Sigmoid colon (tissue), 7 donors: Measurements from ENCODE around the gene UNC93B1. TPM values are rescaled to one million over a fixed set of nuclear protein-coding genes. Genes with fewer than 3 reads are reported as not detected.

Source experiments
- DNase-seq: peaks from one replicate; pipeline ENCODE4 v3.0.0-alpha.2; 2019
- H3K27ac ChIP-seq, 4 donors: fragments of 200-600 bp; sonication (generic); one replicate each; pipeline ENCODE4 v1.5.1; 2016 to 2019; ENCODE audit warnings: mild to moderate bottlenecking in 1 of 4
- H3K27me3 ChIP-seq, 3 donors: fragments of 200-600 bp; sonication (generic); one replicate each; pipeline ENCODE4 v1.5.1; 2019; ENCODE audit warnings: mild to moderate bottlenecking in 1 of 3
- H3K36me3 ChIP-seq, 4 donors: fragments of 200-600 bp; sonication (generic); one replicate each; pipeline ENCODE4 v1.5.1; 2016 to 2019
- H3K4me1 ChIP-seq, 4 donors: fragments of 200-600 bp; sonication (generic); one replicate each; pipeline ENCODE4 v1.5.1; 2017 to 2019
- H3K4me3 ChIP-seq, 4 donors: fragments of 200-600 bp; sonication (generic); one replicate each; pipeline ENCODE4 v1.5.1; 2017 to 2019; ENCODE audit warnings: mild to moderate bottlenecking in 2 of 4, moderate library complexity in 1 of 4
- H3K9me3 ChIP-seq, 4 donors: fragments of 200-600 bp in 3 of 4; sonication (generic) in 3 of 4; one replicate each; pipeline versions ENCODE4 v1.5.1 to v1.6.1; 2013 to 2019
- EP300 ChIP-seq, 4 donors: sonication (generic); formaldehyde crosslinking; IDR thresholded peaks; one replicate each; pipeline ENCODE4 v1.6.1; 2017; ENCODE audit warnings: antibody characterized with exemption in 4 of 4
- POLR2A ChIP-seq, 2 donors: fragments of 450-650 bp; IDR thresholded peaks; one replicate each; pipeline ENCODE4 v1.6.1; 2016; ENCODE audit warnings: antibody characterized with exemption in 2 of 2, mild to moderate bottlenecking in 2 of 2, moderate library complexity in 2 of 2
- POLR2AphosphoS5 ChIP-seq, 4 donors: sonication (generic); formaldehyde crosslinking; IDR thresholded peaks; one replicate each; pipeline ENCODE4 v1.6.1; 2017; ENCODE audit warnings: antibody characterized with exemption in 4 of 4
- WGBS, 2 donors: extraction: QIAGEN DNeasy Blood & Tissue Kit; methylation state at CpG; one replicate each; pipeline ENCODE4 v1.1.7; 2013; 5-methylcytosine and 5-hydroxymethylcytosine counted together
- intact Hi-C: fragments of 100-400 bp; cut with DNase I; formaldehyde crosslinking; loops from one replicate; pipeline ENCODE4 v1.15.1; 2023
- polyA plus RNA-seq, 3 donors: library from polyadenylated mRNA; stranded (reverse); fragments of 200-250 nt; gene quantifications; one replicate each; pipeline ENCODE4 v1.2.3, GENCODE V29; 2013
- total RNA-seq, 4 donors: library from RNA; depleted of rRNA; stranded (reverse); fragments of >200 nt; gene quantifications; one replicate each; pipeline ENCODE4 v1.1.0, GENCODE V29; 2016
- TF ChIP-seq, protein P1 (sequence below), 4 experiments: fragments of 450-650 bp in 3 of 4; fragments of 200-600 bp in 1 of 4; IDR thresholded peaks; one replicate each; pipeline ENCODE4 v1.5.1; 2016 to 2019; ENCODE audit warnings: antibody characterized with exemption in 4 of 4, mild to moderate bottlenecking in 3 of 4, moderate library complexity in 2 of 4
- donor health status: healthy with polysubstance abuse.
- donor health status: Bipolar disorder and iron deficiency.
- donor health status: healthy.

Gene UNC93B1
- total and polyA plus RNA-seq, 7 donors: 11.4 to 52.7 (median 25.0) TPM

DNA sequence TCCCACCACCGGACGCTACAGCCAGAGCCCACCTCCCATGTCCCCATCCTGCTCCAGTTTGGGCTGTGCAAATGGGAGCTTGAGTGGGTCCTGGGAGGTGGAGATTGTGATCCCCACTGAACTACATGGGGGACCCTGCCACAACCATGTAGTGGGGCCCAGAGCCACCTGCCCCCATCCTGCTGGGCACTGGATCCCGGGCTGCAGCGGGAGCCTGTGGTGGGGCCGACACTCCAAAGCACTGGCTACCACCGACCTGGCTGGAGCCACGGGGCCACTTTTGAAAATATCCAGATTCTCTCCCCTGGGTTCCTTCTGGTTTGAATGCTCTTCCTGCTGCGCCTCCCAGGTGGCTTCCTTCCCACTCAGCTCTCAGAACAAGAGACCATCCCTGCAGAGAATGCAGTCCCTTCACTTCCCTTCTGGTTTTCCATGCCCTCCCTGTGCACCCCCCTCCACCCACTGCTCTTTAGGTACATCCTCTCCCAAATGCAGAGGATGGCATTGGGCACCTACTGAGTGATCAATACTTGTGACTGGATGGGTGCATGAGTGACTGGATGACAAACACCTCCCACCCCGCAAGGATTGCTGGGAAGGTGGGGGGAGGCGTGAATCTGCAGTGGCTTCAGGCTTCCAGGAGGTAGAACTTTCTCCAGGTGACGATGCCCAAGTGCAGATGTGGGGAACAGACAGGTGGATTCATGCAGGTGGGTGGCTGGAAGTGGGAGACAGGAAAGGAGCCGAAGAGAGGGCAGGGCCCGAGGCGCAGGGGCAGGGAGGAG is 846 bp upstream of the UNC93B1 start:
- peak overlapping the region in 2 of 4 donors; percentile 76 to 81 for H3K4me3 ChIP-seq
- H3K4me1 ChIP-seq: peaks cover 0 to 26% (median 19%) of the 10 kb centered on the region in 4 donors
- H3K27me3 ChIP-seq: no peaks in the 10 kb centered on the region
- 74 to 83% methylated on average over 14 of the region's 14 CpGs for WGBS, 2 donors
- peak overlapping the region in 2 of 4 donors; percentile 75 to 79 for H3K27ac ChIP-seq
- no peak for DNase-seq
- TF ChIP-seq POLR2AphosphoS5 (IDR thresholded peaks at IDR 0.05): no peak
- no peak for TF ChIP-seq POLR2A (IDR thresholded peaks at IDR 0.05)
- TF ChIP-seq, protein P1, sequence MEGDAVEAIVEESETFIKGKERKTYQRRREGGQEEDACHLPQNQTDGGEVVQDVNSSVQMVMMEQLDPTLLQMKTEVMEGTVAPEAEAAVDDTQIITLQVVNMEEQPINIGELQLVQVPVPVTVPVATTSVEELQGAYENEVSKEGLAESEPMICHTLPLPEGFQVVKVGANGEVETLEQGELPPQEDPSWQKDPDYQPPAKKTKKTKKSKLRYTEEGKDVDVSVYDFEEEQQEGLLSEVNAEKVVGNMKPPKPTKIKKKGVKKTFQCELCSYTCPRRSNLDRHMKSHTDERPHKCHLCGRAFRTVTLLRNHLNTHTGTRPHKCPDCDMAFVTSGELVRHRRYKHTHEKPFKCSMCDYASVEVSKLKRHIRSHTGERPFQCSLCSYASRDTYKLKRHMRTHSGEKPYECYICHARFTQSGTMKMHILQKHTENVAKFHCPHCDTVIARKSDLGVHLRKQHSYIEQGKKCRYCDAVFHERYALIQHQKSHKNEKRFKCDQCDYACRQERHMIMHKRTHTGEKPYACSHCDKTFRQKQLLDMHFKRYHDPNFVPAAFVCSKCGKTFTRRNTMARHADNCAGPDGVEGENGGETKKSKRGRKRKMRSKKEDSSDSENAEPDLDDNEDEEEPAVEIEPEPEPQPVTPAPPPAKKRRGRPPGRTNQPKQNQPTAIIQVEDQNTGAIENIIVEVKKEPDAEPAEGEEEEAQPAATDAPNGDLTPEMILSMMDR (IDR thresholded peaks at IDR 0.05): no peak
- TF ChIP-seq EP300 (IDR thresholded peaks at IDR 0.05): no peak
- H3K9me3 ChIP-seq: no peaks in the 10 kb centered on the region
- H3K36me3 ChIP-seq: no peaks in the 10 kb centered on the region
- intact Hi-C loops: loop anchor here (10.0 kb wide), 1 partner anchor 200 kb away; no protein-coding TSS in a partner anchor

DNA sequence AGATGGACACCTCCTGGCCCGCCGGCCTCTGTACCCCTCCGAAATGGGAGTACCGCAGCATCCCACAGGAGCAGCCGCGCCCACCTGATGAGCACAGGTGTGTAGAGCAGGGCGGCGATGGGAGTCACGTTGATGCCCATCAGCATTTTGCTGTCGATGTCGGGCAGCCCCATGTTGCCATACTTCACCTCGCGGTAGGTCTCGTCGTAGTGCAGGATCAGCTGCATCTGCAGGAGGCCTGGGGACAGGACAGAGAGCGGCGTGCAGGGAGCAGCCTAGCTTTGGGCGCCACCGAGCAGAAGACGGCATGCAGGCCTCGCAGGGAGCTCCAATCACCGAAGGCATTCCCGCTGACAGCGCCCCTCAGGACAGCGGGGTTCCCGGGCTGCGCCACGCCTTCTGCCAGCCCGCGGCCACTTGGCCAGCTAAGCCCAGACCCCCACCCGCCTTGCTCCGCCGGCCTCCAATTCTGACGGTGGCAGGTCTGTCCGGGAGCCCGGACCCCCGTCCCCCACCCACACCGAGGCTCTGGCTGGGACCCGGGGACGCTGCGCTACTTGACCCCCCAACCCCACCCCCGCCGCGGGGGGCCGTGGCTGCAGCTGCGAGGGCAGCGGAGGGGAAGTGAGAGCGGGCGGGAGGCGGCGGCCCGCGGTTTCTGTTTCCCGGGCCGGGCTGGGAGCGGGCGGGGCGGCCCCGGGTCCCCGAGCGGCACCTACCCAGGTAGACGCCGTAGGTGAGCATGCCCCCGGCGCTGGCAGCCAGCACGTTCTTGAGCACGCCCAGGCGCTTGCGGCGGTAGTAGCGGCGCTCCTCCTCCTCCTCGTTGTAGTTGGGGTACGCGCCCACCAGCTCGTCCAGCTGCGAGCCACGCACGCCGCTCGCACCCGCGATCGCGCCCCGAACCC is 705 bp downstream of the UNC93B1 start:
- Histone ChIP-seq H3K27me3 (no peaks in the 10 kb centered on the region), H3K9me3 (no peaks in the 10 kb centered on the region), H3K4me1 (peaks cover 0 to 18% (median 12%) of the 10 kb centered on the region in 4 donors), H3K27ac (peak overlapping the region; percentile 56 to 79 (median 76)), H3K4me3 (peak overlapping the region; percentile 39 to 81 (median 68)), H3K36me3 (no peaks in the 10 kb centered on the region)
- TF ChIP-seq POLR2A (IDR thresholded peaks at IDR 0.05): no peak
- no peak for TF ChIP-seq POLR2AphosphoS5 (IDR thresholded peaks at IDR 0.05)
- TF ChIP-seq EP300 (IDR thresholded peaks at IDR 0.05): no peak
- TF ChIP-seq, protein P1 (IDR thresholded peaks at IDR 0.05): no peak
- 8 to 10% methylated on average over 86 of the region's 86 CpGs for WGBS, 2 donors
- intact Hi-C loops: loop anchor here (10.0 kb wide), 1 partner anchor 202 kb away; no protein-coding TSS in a partner anchor
- no peak for DNase-seq

DNA sequence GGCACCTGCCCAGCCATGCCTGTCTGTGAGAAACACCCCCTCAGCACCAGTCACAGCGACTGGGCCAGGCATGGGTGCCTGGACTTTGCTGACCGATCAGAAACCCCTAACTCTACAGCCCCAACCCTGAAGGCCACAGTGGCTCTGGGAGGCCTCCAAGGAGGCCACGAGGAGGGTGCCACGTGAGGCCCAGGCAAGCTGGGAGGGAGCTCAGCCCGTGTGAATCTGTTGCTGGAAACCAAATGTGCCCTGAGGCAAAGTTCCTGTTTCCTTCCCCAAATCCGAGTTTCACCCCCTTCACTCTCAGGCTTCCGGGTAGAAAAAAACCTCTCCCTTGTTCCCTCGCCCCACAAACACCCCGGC is 1.3 kb downstream of the UNC93B1 start:
- peak overlapping the region in 3 of 4 donors; percentile 60 to 81 (median 76) for H3K4me3 ChIP-seq
- H3K27ac ChIP-seq: peak overlapping the region in 3 of 4 donors; percentile 75 to 79 (median 76)
- H3K27me3 ChIP-seq: no peaks in the 10 kb centered on the region
- no peaks in the 10 kb centered on the region for H3K9me3 ChIP-seq
- peaks cover 0 to 18% (median 10%) of the 10 kb centered on the region in 4 donors for H3K4me1 ChIP-seq
- WGBS, 2 donors: 54 to 71% methylated on average over 9 of the region's 9 CpGs
- no peaks in the 10 kb centered on the region for H3K36me3 ChIP-seq
- TF ChIP-seq POLR2A (IDR thresholded peaks at IDR 0.05): no peak
- intact Hi-C loops: loop anchor here (10.0 kb wide), 1 partner anchor 202 kb away; no protein-coding TSS in a partner anchor
- no peak for DNase-seq

DNA sequence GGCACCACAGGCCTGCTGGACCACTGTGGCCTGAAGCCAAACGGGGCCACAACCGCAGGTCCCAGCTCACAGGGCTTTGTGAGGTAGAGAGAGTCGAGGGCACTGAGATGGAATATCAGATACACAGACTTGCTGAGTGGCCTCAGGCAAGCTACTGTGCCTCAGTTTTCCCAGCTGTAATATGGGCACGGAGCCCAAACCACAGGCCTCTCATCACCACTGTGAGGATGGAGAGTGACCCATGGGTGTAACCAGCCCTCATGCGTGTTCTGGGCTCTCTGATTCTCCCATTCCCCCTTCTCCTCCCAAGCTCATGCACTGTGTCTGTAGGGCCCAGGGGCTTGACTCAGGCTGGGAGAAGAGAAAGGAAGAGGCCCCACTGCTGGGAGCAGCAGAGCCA is 4.2 kb downstream of the UNC93B1 start:
- WGBS, 2 donors: 94 to 95% methylated on average over 5 of the region's 5 CpGs
- H3K36me3 ChIP-seq: no peaks in the 10 kb centered on the region
- no peaks in the 10 kb centered on the region for H3K9me3 ChIP-seq
- H3K27me3 ChIP-seq: no peaks in the 10 kb centered on the region
- peaks cover 0 to 27% (median 10%) of the 10 kb centered on the region in 4 donors for H3K4me1 ChIP-seq
- intact Hi-C loops: loop anchor here (10.0 kb wide), 1 partner anchor 205 kb away; no protein-coding TSS in a partner anchor
- no peak for DNase-seq
- no peak overlapping the region for H3K4me3 ChIP-seq
- TF ChIP-seq POLR2A (IDR thresholded peaks at IDR 0.05) (no peak), POLR2AphosphoS5 (IDR thresholded peaks at IDR 0.05) (no peak), EP300 (IDR thresholded peaks at IDR 0.05) (no peak)
- TF ChIP-seq, protein P1 (IDR thresholded peaks at IDR 0.05): no peak
- H3K27ac ChIP-seq: no peak overlapping the region
